ENCODE results near the gene SCGN. TPM values are rescaled to one million over a fixed set of nuclear protein-coding genes. Genes with fewer than 3 reads are reported as not detected.

The SCGN gene
- total RNA-seq, 1 donor from 2014 or later = 1.2 TPM

DNA sequence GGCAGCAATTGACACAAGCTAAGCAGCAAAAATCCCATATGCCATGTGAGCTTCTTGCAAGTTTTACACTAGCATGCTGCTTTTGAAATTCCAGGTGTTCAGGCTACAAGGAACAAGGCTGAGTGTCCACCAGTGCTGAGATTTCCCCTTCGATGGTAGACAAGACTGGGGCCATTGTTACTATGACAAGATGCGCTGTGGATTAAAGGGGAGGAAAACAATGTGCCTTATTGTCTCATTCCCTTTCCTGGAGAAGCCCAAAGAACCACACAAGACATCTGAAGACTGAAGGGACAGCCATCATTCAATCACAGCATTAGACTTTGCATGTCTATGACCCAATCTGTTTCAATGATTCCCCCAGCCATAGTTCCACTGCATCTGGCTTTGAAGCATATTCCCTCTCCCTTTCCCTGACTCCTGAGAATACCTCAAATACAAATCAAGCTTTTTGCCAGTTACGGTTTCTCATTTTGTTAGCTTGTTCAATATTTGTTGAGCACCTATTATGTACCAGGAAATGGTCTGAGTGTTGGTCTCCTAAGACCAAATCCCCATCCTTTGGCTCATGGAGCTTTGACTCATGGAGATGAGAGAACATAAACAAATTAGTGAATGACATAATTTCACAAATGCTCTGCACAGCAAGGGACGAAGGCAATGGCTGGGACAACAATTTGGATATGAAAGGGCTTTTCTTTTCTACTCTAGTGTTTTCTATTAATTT, 23.4 kb upstream of the SCGN start:
- Mint-ChIP-seq H3K4me3 (ENCODE audit: unreplicated experiment) (peak overlapping the region; percentile 70), H3K27ac (ENCODE audit: unreplicated experiment) (peak overlapping the region; percentile 88), H3K27me3 (ENCODE audit: unreplicated experiment) (peaks cover 4% of the 10 kb centered on the region), H3K9me3 (ENCODE audit: unreplicated experiment) (peaks cover 6% of the 10 kb centered on the region), H3K4me1 (ENCODE audit: low read depth, unreplicated experiment) (peaks cover 43% of the 10 kb centered on the region), H3K36me3 (ENCODE audit: unreplicated experiment) (no peaks in the 10 kb centered on the region)
- TF ChIP-seq, protein P1, sequence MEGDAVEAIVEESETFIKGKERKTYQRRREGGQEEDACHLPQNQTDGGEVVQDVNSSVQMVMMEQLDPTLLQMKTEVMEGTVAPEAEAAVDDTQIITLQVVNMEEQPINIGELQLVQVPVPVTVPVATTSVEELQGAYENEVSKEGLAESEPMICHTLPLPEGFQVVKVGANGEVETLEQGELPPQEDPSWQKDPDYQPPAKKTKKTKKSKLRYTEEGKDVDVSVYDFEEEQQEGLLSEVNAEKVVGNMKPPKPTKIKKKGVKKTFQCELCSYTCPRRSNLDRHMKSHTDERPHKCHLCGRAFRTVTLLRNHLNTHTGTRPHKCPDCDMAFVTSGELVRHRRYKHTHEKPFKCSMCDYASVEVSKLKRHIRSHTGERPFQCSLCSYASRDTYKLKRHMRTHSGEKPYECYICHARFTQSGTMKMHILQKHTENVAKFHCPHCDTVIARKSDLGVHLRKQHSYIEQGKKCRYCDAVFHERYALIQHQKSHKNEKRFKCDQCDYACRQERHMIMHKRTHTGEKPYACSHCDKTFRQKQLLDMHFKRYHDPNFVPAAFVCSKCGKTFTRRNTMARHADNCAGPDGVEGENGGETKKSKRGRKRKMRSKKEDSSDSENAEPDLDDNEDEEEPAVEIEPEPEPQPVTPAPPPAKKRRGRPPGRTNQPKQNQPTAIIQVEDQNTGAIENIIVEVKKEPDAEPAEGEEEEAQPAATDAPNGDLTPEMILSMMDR (IDR thresholded peaks at IDR 0.05; ENCODE audit: partially characterized antibody, unreplicated experiment) = no peak
- no peak for DNase-seq

DNA sequence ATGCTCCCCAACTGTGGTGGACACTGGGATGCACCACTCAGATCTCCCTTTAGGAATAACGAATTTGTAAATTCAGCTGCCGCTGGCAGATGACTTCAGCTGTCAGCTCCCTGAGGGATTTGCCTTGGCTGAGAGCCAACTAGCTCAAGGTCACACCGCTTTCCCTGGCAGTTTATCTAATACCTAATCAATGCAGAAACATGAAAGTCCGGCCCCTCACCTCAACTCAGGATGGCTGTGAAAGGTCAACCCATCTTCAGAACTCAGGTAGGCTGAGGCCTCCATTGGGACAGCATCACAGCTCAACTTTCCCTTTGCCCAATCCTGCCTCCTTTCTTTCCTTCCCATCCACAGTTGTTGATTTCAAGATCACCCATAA, 22.8 kb upstream of the SCGN start:
- Mint-ChIP-seq H3K36me3 (ENCODE audit: unreplicated experiment) (no peaks in the 10 kb centered on the region), H3K27me3 (ENCODE audit: unreplicated experiment) (peaks cover 4% of the 10 kb centered on the region), H3K4me3 (ENCODE audit: unreplicated experiment) (peak overlapping the region; percentile 70), H3K9me3 (ENCODE audit: unreplicated experiment) (peaks cover 6% of the 10 kb centered on the region), H3K27ac (ENCODE audit: unreplicated experiment) (peak overlapping the region; percentile 88), H3K4me1 (ENCODE audit: low read depth, unreplicated experiment) (peaks cover 43% of the 10 kb centered on the region)
- TF ChIP-seq, protein P1 (IDR thresholded peaks at IDR 0.05; ENCODE audit: partially characterized antibody, unreplicated experiment) = no peak
- DNase-seq = peak; percentile 80

DNA sequence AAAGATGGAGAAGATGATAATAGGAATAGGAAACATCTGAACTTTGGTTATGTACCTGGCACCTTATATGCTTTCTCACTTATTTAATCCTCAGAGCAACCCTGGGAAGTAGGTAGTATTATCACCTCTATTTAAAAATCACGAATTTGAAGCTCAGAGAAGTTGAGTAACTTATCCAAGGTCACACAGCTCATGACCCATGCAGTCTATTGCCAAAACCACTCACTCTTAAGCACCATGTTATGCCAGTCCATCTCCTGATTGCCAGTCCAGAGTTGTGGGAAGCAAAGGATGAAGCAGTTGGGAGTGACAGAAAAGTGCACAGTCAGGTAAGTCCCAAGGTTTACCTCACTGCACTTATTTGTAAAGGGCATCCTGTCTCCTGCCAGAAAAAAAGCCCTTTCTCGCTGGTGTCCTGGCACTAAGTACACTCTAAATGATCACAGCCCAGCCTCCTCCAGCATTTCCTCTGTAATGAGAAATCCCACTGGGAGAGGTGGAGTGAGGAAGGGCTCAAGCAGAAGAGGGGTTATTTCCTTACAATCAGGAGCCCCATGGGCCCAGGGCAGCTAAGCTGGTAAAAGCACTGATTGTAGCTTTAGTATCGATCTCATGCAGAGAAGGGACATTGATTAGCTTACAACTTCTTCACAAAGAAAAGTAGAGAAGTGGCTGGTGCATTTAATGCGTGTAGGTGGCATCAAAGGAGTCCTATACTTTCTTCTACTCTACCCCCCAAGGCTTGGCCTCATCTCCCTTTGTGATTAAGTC, 21.3 kb upstream of the SCGN start:
- peak overlapping the region; percentile 34 for H3K27ac Mint-ChIP-seq (ENCODE audit: unreplicated experiment)
- H3K4me3 Mint-ChIP-seq (ENCODE audit: unreplicated experiment) = peak overlapping the region; percentile 51

DNA sequence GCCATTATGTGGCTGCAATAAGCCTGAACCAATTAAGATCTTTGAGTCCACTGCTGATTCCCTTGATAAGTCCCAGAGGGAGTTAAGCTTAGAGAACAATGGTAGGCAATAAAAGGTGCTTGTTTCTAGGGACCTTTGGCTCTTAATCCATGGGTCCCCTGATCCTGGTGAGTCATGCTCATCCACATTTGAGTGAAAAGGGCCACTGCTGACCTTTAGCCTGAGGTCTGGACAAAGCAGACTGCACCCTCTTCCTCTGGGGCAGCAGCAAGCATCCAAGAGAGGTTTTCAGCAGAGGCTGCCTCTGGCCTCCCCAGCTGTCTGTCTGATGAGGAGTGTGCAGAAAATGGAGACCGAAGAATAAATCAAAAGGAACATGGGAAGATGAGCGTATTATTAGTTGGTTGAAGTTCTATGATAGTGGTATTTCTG, 16.1 kb upstream of the SCGN start:
- Mint-ChIP-seq H3K4me3 (ENCODE audit: unreplicated experiment) (peak overlapping the region; percentile 2), H3K27me3 (ENCODE audit: unreplicated experiment) (peaks cover 2% of the 10 kb centered on the region), H3K4me1 (ENCODE audit: low read depth, unreplicated experiment) (peaks cover 32% of the 10 kb centered on the region), H3K27ac (ENCODE audit: unreplicated experiment) (peak overlapping the region; percentile 41), H3K36me3 (ENCODE audit: unreplicated experiment) (no peaks in the 10 kb centered on the region), H3K9me3 (ENCODE audit: unreplicated experiment) (no peaks in the 10 kb centered on the region)
- peak; percentile 31 for DNase-seq
- TF ChIP-seq, protein P1 (IDR thresholded peaks at IDR 0.05; ENCODE audit: partially characterized antibody, unreplicated experiment) = no peak

More for the DNA sequence above, 21.3 kb upstream of the SCGN start:
- Mint-ChIP-seq H3K36me3 (ENCODE audit: unreplicated experiment) (no peaks in the 10 kb centered on the region), H3K4me1 (ENCODE audit: low read depth, unreplicated experiment) (peaks cover 47% of the 10 kb centered on the region), H3K27me3 (ENCODE audit: unreplicated experiment) (peaks cover 4% of the 10 kb centered on the region), H3K9me3 (ENCODE audit: unreplicated experiment) (peaks cover 6% of the 10 kb centered on the region)
- TF ChIP-seq, protein P1 (IDR thresholded peaks at IDR 0.05; ENCODE audit: partially characterized antibody, unreplicated experiment) = no peak
- DNase-seq = peak; percentile 55

DNA sequence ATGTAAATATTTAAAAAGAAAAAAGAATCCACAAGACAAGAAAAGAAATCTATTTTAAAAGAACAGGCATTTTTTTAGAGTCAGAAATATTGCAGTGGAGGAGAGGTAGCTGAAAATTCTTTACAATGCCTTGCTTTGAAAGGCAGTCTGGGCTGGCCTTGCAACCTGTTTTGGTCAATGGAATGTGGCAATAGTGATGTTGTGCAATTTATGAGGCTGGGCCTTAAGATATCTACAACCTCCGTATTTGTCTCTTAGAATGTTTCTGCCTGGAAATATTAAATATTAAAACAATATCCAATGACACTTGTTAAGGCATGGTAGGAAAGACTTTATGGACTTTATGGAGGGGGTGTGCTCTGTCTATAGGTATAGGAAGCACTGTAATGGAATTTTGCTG, 14.8 kb upstream of the SCGN start:
- Mint-ChIP-seq H3K4me1 (ENCODE audit: low read depth, unreplicated experiment) (peaks cover 22% of the 10 kb centered on the region), H3K4me3 (ENCODE audit: unreplicated experiment) (peak overlapping the region; percentile 17), H3K9me3 (ENCODE audit: unreplicated experiment) (no peaks in the 10 kb centered on the region), H3K36me3 (ENCODE audit: unreplicated experiment) (no peaks in the 10 kb centered on the region), H3K27me3 (ENCODE audit: unreplicated experiment) (peaks cover 2% of the 10 kb centered on the region), H3K27ac (ENCODE audit: unreplicated experiment) (no peak overlapping the region)
- no peak for DNase-seq
- TF ChIP-seq, protein P1 (IDR thresholded peaks at IDR 0.05; ENCODE audit: partially characterized antibody, unreplicated experiment) = no peak
